HUDEP-2 (cell line): ENCODE measurements around the gene EML3.
"Not testable (repeated sequence)": the region's sequence is repeated elsewhere in the genome, so short reads cannot be mapped to it uniquely, and the experiment has no call there.

Experiments
- DNase-seq, 76 experiments: peaks; one replicate each; lab custom pipeline; 2025; ENCODE audit not compliant: unreplicated experiment in 76 of 76; lab: John Stamatoyannopoulos, UW

Gene EML3

DNA sequence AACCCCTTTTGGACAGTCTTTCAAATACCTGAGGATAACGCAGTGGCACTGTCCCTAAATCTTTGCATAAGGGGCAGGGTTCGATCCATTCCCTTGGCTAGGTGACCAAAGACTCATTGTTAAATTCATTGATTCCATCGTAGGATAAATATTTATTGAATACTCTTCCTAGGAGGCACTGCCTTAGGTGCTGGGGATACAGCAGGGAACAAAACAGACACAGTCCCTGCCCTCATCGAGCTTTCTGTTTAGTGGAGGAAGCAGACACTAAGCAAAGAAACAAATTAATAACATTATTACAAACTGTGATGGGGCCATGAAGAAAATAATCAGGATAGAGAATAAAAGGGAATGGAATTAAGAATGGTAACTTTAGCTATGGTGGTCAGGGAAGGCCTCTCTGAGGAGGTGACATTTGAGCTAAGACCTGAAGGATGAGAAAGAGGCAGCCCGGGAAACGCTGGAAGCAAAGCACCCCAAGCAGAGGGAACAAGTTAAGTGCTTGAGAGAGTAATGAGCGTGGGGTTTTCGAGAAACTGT is 8.5 kb upstream of the EML3 start:
- no peak for DNase-seq

- not testable (repeated sequence) for DNase-seq
These were observed 4.4 kb upstream of the EML3 start for GRCh38 chr11:62616957-62617356.

- DNase-seq = no peak
These were observed 2.9 kb upstream of the EML3 start for GRCh38 chr11:62615521-62615920.

DNA sequence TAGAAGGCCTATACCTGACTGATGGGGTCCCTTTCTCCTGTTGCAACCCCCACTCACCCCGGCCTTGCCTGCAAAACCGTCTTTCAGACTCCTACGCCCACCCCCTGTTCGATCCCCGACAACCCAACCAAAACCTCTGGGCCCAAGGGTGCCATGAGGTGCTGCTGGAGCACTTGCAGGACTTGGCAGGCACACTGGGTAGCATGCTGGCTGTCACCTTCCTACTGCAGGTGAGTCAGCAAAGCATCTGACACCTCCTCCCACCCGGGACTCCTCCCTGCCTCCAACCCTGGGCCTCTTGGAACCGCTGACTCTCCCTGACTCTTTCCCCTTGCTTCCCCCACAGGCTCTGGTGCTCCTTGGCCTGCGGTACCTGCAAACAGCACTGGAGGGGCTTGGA is 1.7 kb upstream of the EML3 start:
- peak in 3 of 76 experiments; percentile 3 to 28 (median 24) for DNase-seq

DNA sequence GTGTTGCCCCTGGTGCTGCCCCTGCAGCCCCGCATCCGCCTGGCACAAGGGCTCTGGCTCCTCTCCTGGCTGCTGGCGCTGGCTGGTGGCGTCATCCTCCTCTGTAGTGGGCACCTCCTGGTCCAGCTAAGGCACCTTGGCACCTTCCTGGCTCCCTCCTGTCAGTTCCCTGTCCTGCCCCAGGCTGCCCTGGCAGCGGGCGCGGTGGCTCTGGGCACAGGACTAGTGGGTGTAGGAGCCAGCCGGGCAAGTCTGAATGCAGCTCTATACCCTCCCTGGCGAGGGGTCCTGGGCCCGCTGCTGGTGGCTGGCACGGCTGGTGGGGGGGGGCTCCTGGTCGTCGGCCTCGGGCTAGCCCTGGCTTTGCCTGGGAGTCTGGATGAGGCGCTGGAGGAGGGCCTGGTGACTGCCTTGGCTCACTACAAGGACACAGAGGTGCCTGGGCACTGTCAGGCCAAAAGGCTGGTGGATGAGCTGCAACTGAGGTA is 760 bp upstream of the EML3 start:
- no peak for DNase-seq

- peak in 26 of 76 experiments; percentile 7 to 68 (median 38) for DNase-seq
These were observed 740 bp downstream of the EML3 start for GRCh38 chr11:62611705-62612365.

DNA sequence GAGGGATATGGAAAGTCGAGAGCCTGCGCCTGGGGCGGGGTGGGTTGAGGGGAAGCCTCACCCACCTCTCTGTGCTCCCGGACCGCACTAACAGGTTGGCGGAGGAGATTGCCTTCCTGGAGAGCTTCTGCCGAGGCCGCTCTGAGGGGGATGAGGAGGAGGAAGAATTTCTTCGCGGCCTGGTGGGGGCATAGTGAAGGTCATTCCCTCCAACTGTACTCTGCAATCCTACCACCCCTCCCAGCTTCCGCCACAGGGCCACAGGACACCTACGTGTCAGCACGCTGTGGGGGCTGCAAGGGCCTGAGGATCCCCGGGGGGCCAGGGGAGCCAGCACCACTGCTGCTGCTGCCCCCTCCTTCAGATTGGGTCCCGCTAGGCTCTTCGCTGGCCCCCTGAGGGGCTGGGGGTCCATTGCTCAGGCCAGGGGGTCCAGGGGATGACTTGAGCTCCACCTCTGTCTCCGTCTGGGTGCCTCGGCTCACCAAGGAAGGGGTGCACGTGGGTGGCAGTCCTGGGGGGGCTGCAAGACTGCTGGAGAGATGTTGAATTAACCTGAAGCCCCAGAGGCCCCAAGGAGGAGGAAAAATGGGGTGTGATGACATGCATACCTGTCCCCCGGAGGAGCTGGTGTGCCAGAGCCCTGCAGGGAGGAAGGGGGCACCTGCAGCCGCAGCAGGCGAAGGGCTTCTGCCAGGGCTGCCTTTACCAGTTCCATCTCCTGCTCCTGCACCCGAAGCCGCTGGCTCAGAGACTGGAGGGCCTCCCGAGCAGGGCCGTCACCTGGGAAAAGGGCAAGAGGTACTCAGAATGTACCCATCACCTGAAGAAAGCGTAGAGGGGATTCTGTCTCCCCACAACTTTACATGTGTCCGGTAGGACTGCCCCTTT is 1.5 kb downstream of the EML3 start:
- DNase-seq = no peak

DNA sequence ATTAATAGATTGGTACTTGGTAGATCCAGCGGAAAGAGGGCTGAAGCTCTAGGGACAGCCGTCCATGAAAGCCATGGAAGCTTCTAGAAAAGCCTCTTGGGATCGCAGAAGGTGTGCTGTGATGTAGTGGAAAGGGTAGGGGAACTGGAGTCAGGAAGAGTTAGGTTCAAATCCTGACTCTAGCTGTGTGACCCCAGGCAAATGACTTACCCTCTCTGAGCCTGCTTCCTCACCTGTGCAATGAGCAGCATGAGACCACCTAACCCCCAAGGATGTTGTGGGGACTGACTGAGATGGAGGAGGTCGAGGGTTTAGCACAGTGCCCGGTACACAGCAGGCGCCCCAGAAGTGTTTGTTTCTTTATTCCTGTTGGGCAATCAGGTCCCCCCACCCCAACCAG is 2.2 kb downstream of the EML3 start:
- DNase-seq = no peak

DNA sequence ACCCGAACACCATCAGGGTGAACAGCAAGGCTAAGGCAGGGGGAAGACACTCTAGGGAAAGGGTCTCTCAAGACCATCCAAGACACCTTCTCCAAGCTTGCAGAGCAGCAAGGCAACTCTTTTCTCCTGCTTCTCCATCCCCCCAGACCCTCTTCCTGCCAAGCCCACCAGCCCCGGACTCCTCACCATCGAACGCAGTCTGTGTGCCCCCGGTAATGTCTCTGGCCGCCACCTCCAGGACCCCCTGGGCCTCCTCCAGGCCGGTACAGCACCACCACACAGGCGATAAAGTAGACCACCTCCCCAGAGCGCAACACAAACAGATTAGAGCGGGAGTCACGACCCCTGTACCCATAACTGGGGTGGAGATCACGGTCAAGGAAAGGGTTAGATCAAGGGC is 3.8 kb downstream of the EML3 start:
- DNase-seq = no peak

DNA sequence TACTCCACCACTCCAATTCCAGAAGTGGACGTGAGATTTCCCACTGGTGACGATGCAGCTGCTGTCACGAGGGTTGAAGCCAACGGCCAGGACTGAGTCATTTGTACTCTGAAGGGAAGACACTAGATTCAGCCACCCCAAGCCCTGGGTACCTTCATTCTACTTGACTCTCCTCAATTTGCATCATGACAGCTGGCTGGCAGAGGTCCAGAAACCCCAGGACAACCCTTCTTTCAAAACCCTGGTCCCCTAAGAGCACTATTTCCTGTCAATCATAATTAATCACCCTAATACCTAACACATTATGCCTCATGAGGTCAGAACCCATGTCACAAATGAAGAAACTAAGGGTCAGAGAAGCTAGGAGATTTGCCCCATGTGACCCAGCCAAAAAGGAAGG is 4.9 kb downstream of the EML3 start:
- peak in 2 of 76 experiments; percentile 3 to 5 for DNase-seq

GRCh38 chr11:62605902-62606301 is 6.7 kb downstream of the EML3 start:
- no peak for DNase-seq

GRCh38 chr11:62605467-62605866 is 7.1 kb downstream of the EML3 start:
- DNase-seq = no peak

GRCh38 chr11:62604460-62605120 is 8.0 kb downstream of the EML3 start:
- no peak for DNase-seq

DNA sequence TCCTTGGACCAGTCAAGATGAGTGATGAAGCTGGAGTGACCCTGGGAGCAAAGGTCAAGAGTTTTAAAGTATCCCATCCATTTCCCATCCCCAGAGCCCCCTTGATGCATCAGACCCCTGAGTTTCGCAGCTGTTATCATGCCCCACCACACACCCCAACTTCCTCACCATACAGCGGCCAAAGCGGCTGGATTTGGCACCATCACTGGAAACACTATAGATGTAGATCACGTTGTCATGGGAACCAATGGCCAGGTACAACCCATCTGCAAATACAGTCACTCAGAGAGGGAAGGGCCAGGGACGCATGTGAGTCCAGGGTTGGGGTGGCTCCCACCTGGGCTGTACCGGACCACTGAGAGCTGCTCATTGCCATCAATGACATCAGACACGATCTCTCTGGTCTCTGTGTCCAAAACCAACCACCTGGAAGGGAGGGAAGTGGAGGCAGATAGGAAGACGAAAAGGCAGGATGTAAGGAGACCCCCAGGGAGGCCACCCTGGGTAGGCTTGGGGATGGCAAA is 8.7 kb downstream of the EML3 start:
- DNase-seq = peak in 7 of 76 experiments; percentile 10 to 40 (median 25)

DNA sequence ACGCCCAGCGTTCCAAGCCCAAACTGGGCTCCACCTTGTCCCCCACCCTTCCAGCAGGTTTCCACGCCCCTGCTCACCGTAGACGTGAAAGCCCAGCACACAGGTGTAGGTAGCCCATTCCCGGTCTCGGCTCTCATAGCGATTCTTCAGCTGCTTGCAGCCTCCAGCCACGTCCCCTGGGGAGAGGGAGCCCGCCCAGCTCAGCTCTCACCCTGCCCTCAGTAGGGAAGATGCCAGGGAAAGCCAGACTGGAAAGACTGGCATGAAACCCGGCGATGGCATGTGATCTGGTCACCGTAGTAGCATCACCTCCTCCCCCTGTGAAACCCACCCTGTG is 9.5 kb downstream of the EML3 start:
- no peak for DNase-seq

- peak in 65 of 76 experiments; percentile 13 to 84 (median 58) for DNase-seq
These were observed 10.2 kb downstream of the EML3 start for GRCh38 chr11:62602141-62603071.

DNA sequence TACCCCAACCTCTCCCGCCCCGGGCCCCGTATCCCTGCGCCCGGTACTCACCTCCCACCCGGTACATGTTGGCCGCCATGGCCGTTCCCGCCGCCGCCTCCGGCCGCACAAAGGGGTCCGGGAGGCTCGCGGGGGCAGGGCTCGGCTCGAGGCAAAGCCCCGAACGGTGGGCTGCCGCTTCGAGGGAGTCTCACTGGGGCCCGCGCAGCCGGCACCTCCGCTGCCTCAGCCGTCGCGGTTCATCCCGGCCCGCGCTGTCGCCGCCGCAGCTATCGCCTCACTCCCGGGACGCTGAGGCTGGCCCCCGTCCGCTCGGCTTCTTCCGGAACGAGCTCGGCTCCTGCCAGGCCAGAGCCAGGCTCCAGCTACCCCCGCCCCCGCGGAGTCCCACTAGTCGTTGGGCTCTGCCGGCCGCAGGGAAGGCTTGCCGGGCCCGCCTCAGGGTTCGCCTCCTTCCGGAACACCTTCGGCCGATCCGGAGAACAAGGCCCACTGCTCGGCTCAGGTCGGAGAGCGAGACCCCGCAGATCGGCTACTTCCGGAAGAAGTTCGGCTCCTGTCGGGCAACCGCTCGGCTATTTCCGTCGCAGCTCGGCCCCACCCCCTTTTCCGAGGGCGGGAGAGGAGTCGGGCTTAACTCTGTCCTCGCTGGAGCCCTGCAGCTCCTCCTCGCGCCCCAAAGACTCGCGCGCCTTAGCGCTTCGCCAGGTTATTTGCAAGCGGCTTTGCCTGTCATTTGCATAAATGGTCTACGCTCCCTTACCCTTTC is 11.0 kb downstream of the EML3 start, which contains the start of gene MTA2:
TSS of gene MTA2 (minus strand) at position 494 of the 769 bp plus-strand sequence. CDS start at position 79, 415 bp downstream.
- peak in 75 of 76 experiments; percentile 77 to 99 (median 98) for DNase-seq

- peak in 20 of 76 experiments; percentile 11 to 54 (median 27) for DNase-seq
These were observed 11.5 kb downstream of the EML3 start for GRCh38 chr11:62601122-62601371.
